BLaER1 (cell line): ENCODE data around the gene SLC5A10.
A peak's percentile ranks its signal among the peaks of the same experiment; 100 is the strongest.
"Not testable (repeated sequence)": the region's sequence is repeated elsewhere in the genome, so short reads cannot be mapped to it uniquely, and the experiment has no call there.

Source experiments
- H3K27ac ChIP-seq: shearing (Covaris generic); formaldehyde crosslinking; 2 replicates; pipeline ENCODE4 v1.8.1; 2022
- H3K27me3 ChIP-seq: shearing (Covaris generic); formaldehyde crosslinking; 2 replicates; pipeline ENCODE4 v1.8.1; 2022
- H3K36me3 ChIP-seq: shearing (Covaris generic); formaldehyde crosslinking; 2 replicates; pipeline ENCODE4 v1.8.1; 2022
- H3K4me1 ChIP-seq: shearing (Covaris generic); formaldehyde crosslinking; 2 replicates; pipeline ENCODE4 v1.8.1; 2022
- H3K4me2 ChIP-seq: shearing (Covaris generic); formaldehyde crosslinking; 2 replicates; pipeline ENCODE4 v1.8.1; 2022
- H3K4me3 ChIP-seq: shearing (Covaris generic); formaldehyde crosslinking; 2 replicates; pipeline ENCODE4 v1.8.1; 2022
- H3K9ac ChIP-seq: shearing (Covaris generic); formaldehyde crosslinking; 2 replicates; pipeline ENCODE4 v1.8.1; 2022
- H3K9me3 ChIP-seq: shearing (Covaris generic); formaldehyde crosslinking; 2 replicates; pipeline ENCODE4 v1.8.1; 2022
- H4K20me1 ChIP-seq: shearing (Covaris generic); formaldehyde crosslinking; 2 replicates; pipeline ENCODE4 v1.8.1; 2022
- Cebpa-rat ChIP-seq: shearing (Covaris generic); IDR thresholded peaks from 2 replicates; pipeline ENCODE4 v1.8.1; 2022

The SLC5A10 gene

GRCh38 chr17:19014628-19015215 is 62.8 kb downstream of the SLC5A10 start:
- no peak overlapping the region for H3K27ac ChIP-seq
- H3K4me2 ChIP-seq, result no peak overlapping the region
- no peak overlapping the region for H3K4me3 ChIP-seq
- peaks cover 16% of the 10 kb centered on the region for H4K20me1 ChIP-seq
- H3K4me1 ChIP-seq, result peaks cover 16% of the 10 kb centered on the region
- no peaks in the 10 kb centered on the region for H3K27me3 ChIP-seq
- no peaks in the 10 kb centered on the region for H3K9me3 ChIP-seq
- no peak overlapping the region for H3K9ac ChIP-seq
- H3K36me3 ChIP-seq, result no peaks in the 10 kb centered on the region
- TF ChIP-seq Cebpa-rat, result no peak

GRCh38 chr17:19015428-19015827 is 63.5 kb downstream of the SLC5A10 start:
- no peak overlapping the region for H3K4me3 ChIP-seq

GRCh38 chr17:19016297-19016696 is 64.3 kb downstream of the SLC5A10 start:
- no peak overlapping the region for H3K27ac ChIP-seq
- peaks cover 30% of the 10 kb centered on the region for H4K20me1 ChIP-seq
- no peaks in the 10 kb centered on the region for H3K27me3 ChIP-seq
- no peak overlapping the region for H3K4me2 ChIP-seq
- peaks cover 16% of the 10 kb centered on the region for H3K4me1 ChIP-seq
- H3K36me3 ChIP-seq, result peaks cover 11% of the 10 kb centered on the region
- H3K9me3 ChIP-seq, result no peaks in the 10 kb centered on the region
- no peak overlapping the region for H3K9ac ChIP-seq
- no peak for TF ChIP-seq Cebpa-rat
- no peak overlapping the region for H3K4me3 ChIP-seq

More at GRCh38 chr17:19015428-19015827, 63.5 kb downstream of the SLC5A10 start:
- Histone ChIP-seq H3K27ac (no peak overlapping the region), H3K27me3 (no peaks in the 10 kb centered on the region), H3K9ac (no peak overlapping the region), H3K36me3 (peaks cover 4% of the 10 kb centered on the region; the same call in 1 of the 2 replicates), H4K20me1 (peaks cover 22% of the 10 kb centered on the region), H3K4me1 (peaks cover 22% of the 10 kb centered on the region), H3K9me3 (no peaks in the 10 kb centered on the region), H3K4me2 (no peak overlapping the region)
- no peak for TF ChIP-seq Cebpa-rat

- Histone ChIP-seq H3K27me3 (no peaks in the 10 kb centered on the region), H3K4me3 (no peak overlapping the region), H3K4me1 (peaks cover 14% of the 10 kb centered on the region), H3K9me3 (no peaks in the 10 kb centered on the region), H3K9ac (no peak overlapping the region), H3K36me3 (peaks cover 17% of the 10 kb centered on the region), H4K20me1 (peaks cover 36% of the 10 kb centered on the region), H3K4me2 (no peak overlapping the region), H3K27ac (no peak overlapping the region)
- no peak for TF ChIP-seq Cebpa-rat
These were observed 64.9 kb downstream of the SLC5A10 start for GRCh38 chr17:19016881-19017280.

- Histone ChIP-seq H3K9ac (no peak overlapping the region), H3K4me2 (no peak overlapping the region), H3K9me3 (no peaks in the 10 kb centered on the region), H3K36me3 (peaks cover 22% of the 10 kb centered on the region), H3K4me3 (no peak overlapping the region), H4K20me1 (peaks cover 41% of the 10 kb centered on the region), H3K27me3 (no peaks in the 10 kb centered on the region), H3K4me1 (peaks cover 18% of the 10 kb centered on the region), H3K27ac (no peak overlapping the region)
- no peak for TF ChIP-seq Cebpa-rat
These were observed 65.4 kb downstream of the SLC5A10 start for GRCh38 chr17:19017401-19017800.

- peaks cover 28% of the 10 kb centered on the region for H3K36me3 ChIP-seq
- H3K9ac ChIP-seq, result no peak overlapping the region
- no peaks in the 10 kb centered on the region for H3K9me3 ChIP-seq
- H3K27me3 ChIP-seq, result no peaks in the 10 kb centered on the region
- H4K20me1 ChIP-seq, result peaks cover 47% of the 10 kb centered on the region
- no peak for TF ChIP-seq Cebpa-rat
- H3K4me3 ChIP-seq, result no peak overlapping the region
- H3K4me1 ChIP-seq, result peaks cover 24% of the 10 kb centered on the region
- H3K27ac ChIP-seq, result no peak overlapping the region
- no peak overlapping the region for H3K4me2 ChIP-seq
These were observed 66.0 kb downstream of the SLC5A10 start for GRCh38 chr17:19017804-19018599.

- no peaks in the 10 kb centered on the region for H3K9me3 ChIP-seq
These were observed 66.6 kb downstream of the SLC5A10 start for GRCh38 chr17:19018600-19018950.

GRCh38 chr17:19019041-19019941 is 67.3 kb downstream of the SLC5A10 start:
- H3K27ac ChIP-seq, result no peak overlapping the region

More at GRCh38 chr17:19018600-19018950, 66.6 kb downstream of the SLC5A10 start:
- no peak for TF ChIP-seq Cebpa-rat
- Histone ChIP-seq H3K27ac (no peak overlapping the region), H3K4me3 (no peak overlapping the region), H3K4me2 (no peak overlapping the region), H4K20me1 (peaks cover 52% of the 10 kb centered on the region), H3K36me3 (peaks cover 29% of the 10 kb centered on the region), H3K4me1 (peaks cover 27% of the 10 kb centered on the region), H3K27me3 (no peaks in the 10 kb centered on the region), H3K9ac (no peak overlapping the region)

GRCh38 chr17:19020016-19020415 is 68.1 kb downstream of the SLC5A10 start:
- H3K4me1 ChIP-seq, result peaks cover 42% of the 10 kb centered on the region
- H3K9ac ChIP-seq, result no peak overlapping the region
- H4K20me1 ChIP-seq, result peaks cover 67% of the 10 kb centered on the region
- peaks cover 43% of the 10 kb centered on the region for H3K36me3 ChIP-seq
- H3K4me2 ChIP-seq, result peak overlapping the region; percentile 50
- no peak overlapping the region for H3K27ac ChIP-seq
- H3K27me3 ChIP-seq, result no peaks in the 10 kb centered on the region
- no peak for TF ChIP-seq Cebpa-rat
- H3K4me3 ChIP-seq, result no peak overlapping the region
- H3K9me3 ChIP-seq, result no peaks in the 10 kb centered on the region

More at GRCh38 chr17:19019041-19019941, 67.3 kb downstream of the SLC5A10 start:
- H3K4me1 ChIP-seq, result peaks cover 35% of the 10 kb centered on the region
- no peak for TF ChIP-seq Cebpa-rat
- no peaks in the 10 kb centered on the region for H3K27me3 ChIP-seq
- no peak overlapping the region for H3K4me3 ChIP-seq
- H3K9me3 ChIP-seq, result no peaks in the 10 kb centered on the region
- peak overlapping the region; percentile 50 for H3K4me2 ChIP-seq
- H4K20me1 ChIP-seq, result peaks cover 60% of the 10 kb centered on the region
- peaks cover 36% of the 10 kb centered on the region for H3K36me3 ChIP-seq
- no peak overlapping the region for H3K9ac ChIP-seq

- H3K4me3 ChIP-seq, H3K4me2 ChIP-seq, H3K9ac ChIP-seq, H3K9me3 ChIP-seq, H3K27ac ChIP-seq, H3K27me3 ChIP-seq: not testable (repeated sequence)
- peaks cover 43% of the 10 kb centered on the region for H3K36me3 ChIP-seq
- H4K20me1 ChIP-seq, result peaks cover 67% of the 10 kb centered on the region
- peaks cover 42% of the 10 kb centered on the region for H3K4me1 ChIP-seq
These were observed 69.2 kb downstream of the SLC5A10 start for GRCh38 chr17:19021011-19021621.
